Body of pancreas (tissue), 4 donors: ENCODE measurements around the gene TTC28.

Experiments used
- POLR2A ChIP-seq, 3 donors: fragments of 450-650 bp; IDR thresholded peaks; one replicate each; pipeline ENCODE4 v1.6.1; 2016; ENCODE audit warnings: antibody characterized with exemption in 3 of 3, mild to moderate bottlenecking in 2 of 3
- TF ChIP-seq, protein P1 (sequence below), 7 experiments: fragments of 450-650 bp in 4 of 7; fragments of 200-600 bp in 3 of 7; sonication (generic) in 3 of 7; IDR thresholded peaks; one replicate each; pipeline ENCODE4 v1.5.1; 2016 to 2019; ENCODE audit warnings: antibody characterized with exemption in 7 of 7

- TF ChIP-seq, protein P1, sequence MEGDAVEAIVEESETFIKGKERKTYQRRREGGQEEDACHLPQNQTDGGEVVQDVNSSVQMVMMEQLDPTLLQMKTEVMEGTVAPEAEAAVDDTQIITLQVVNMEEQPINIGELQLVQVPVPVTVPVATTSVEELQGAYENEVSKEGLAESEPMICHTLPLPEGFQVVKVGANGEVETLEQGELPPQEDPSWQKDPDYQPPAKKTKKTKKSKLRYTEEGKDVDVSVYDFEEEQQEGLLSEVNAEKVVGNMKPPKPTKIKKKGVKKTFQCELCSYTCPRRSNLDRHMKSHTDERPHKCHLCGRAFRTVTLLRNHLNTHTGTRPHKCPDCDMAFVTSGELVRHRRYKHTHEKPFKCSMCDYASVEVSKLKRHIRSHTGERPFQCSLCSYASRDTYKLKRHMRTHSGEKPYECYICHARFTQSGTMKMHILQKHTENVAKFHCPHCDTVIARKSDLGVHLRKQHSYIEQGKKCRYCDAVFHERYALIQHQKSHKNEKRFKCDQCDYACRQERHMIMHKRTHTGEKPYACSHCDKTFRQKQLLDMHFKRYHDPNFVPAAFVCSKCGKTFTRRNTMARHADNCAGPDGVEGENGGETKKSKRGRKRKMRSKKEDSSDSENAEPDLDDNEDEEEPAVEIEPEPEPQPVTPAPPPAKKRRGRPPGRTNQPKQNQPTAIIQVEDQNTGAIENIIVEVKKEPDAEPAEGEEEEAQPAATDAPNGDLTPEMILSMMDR (IDR thresholded peaks at IDR 0.05), result no peak
- no peak for TF ChIP-seq POLR2A (IDR thresholded peaks at IDR 0.05)
These were observed 397.1 kb downstream of the TTC28 start for GRCh38 chr22:28282405-28283067.
